WTC11 (cell line): ENCODE data around the gene FAS. TPM values are rescaled to one million over a fixed set of nuclear protein-coding genes. Genes with fewer than 3 reads are reported as not detected.

Experiments
- microRNA-seq: library from miRNA; unstranded; fragments of <30 nt; microRNA quantifications from one replicate; pipeline ENCODE4 v1.2.0, GENCODE V29; 2022; ENCODE audit warnings: borderline number of aligned reads
- total RNA-seq: library from RNA; stranded (reverse); gene quantifications from 3 replicates; pipeline ENCODE4 v1.2.3, GENCODE V29; 2021

The FAS gene
- total RNA-seq, 1 experiment from 2014 or later: 4.1 TPM

Small RNAs within 50 kb of the gene (microRNA-seq; reads per million reads assigned to microRNA genes)
- gene MIR4679-1 (not detected), gene MIR4679-2 (not detected)

Other genes with a start within 250 kb of the FAS start
- gene LIPN, start 230.8 kb upstream of the FAS start, total RNA-seq: not detected in 3 replicates
- gene LIPM, start 188.1 kb upstream of the FAS start, total RNA-seq: not detected in 3 replicates
- gene ANKRD22, start 139.0 kb upstream of the FAS start, total RNA-seq: not detected in 3 replicates
- 3.9 to 4.6 TPM (median 4.2 TPM) in 3 replicates for gene STAMBPL1, start 110.6 kb upstream of the FAS start, total RNA-seq
- 4.4 to 7.3 TPM (median 5.3 TPM) in 3 replicates for gene ACTA2, start 38.0 kb upstream of the FAS start, total RNA-seq
- 0.11 to 0.14 TPM in 2 of 3 replicates, not detected in the other for gene CH25H, start 216.5 kb downstream of the FAS start, total RNA-seq